NCI-H187 (cell line): Measurements from ENCODE around the gene CIART.
"Not testable (repeated sequence)": the region's sequence is repeated elsewhere in the genome, so short reads cannot be mapped to it uniquely, and the experiment has no call there.

Experiments used
- DNase-seq, 2 experiments: peaks; one replicate each; lab custom pipeline; 2025; lab: John Stamatoyannopoulos, UW

Gene CIART

DNA sequence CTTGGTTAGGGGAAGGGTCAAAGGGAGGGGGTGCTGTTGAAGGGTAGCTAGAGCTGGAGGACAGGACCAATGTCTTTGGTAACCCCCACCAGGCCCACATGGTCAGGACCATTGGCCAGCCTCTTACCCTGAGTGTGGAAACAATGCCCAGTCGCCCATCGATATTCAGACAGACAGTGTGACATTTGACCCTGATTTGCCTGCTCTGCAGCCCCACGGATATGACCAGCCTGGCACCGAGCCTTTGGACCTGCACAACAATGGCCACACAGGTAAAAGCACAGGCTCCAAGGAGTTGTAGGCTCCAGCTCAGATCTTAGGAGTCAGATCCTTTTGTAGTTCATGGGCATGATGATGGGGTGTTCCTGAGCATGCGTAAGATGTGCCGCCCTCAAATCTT lies 21.0 kb upstream of the CIART start:
- DNase-seq: no peak

DNA sequence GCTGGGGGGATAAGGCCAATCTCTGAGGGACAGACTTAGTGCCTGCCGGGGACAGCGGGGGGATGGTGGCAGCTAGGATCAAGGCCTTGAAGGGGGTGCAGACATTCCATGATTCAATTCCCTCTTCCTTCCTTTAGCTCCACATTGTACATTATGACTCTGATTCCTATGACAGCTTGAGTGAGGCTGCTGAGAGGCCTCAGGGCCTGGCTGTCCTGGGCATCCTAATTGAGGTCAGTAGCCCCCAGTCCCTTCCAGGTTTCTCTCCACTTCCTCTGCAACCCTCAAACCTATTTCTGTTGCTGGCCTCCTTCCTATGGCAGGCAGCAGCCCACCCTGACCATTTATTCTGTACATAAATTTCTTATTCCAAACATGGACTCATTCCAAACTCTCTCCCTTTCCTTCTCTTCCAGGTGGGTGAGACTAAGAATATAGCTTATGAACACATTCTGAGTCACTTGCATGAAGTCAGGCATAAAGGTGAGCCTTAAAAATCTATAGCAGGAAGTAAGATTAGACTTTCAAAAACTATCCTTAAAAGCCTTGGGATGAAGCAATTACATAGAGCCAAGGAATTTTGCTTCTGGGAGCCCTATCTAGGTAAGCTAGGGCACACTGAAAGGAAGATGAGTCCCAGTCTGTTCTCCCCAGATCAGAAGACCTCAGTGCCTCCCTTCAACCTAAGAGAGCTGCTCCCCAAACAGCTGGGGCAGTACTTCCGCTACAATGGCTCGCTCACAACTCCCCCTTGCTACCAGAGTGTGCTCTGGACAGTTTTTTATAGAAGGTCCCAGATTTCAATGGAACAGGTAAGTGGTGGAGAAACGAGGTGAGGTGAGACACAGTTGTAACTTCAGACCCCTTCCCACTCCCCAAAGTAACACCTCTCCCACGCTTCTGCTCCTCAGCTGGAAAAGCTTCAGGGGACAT lies 19.7 kb upstream of the CIART start:
- no peak for DNase-seq

DNA sequence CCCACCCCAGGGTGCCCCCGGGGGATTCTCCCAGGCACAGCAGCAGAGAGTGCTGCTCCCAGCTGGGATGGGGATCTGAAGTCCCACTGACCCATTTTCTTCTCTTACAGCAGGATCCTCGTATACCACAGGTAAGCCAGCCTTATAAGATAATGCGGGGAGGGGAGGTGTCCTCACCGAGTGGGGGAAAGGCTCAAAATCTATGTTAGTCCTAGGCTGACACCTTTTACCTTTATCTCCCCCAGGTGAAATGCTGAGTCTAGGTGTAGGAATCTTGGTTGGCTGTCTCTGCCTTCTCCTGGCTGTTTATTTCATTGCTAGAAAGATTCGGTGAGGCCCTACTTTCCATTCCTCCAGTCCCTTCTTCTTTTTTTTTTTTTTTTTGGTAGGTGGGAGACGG lies 18.8 kb upstream of the CIART start:
- no peak for DNase-seq

DNA sequence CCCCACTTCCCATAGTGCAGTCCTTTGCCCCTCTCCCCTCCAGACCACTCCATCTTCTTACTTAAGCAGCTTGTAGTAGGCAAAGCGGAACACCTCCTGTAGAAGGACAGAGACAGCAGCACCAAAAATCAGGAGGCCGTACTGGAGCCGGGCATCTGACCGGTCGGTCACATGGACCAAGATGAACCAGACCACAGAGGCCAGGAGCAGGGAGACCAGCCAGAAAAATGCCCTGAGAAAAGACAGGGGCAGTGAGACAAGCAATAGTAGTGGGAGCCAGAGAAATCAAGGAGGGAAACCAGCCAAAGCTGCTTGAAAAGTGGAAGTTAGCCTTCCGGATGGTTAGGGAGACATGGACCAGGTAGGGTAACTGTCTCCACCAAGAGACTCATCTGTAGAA lies 14.5 kb upstream of the CIART start:
- DNase-seq: no peak

DNA sequence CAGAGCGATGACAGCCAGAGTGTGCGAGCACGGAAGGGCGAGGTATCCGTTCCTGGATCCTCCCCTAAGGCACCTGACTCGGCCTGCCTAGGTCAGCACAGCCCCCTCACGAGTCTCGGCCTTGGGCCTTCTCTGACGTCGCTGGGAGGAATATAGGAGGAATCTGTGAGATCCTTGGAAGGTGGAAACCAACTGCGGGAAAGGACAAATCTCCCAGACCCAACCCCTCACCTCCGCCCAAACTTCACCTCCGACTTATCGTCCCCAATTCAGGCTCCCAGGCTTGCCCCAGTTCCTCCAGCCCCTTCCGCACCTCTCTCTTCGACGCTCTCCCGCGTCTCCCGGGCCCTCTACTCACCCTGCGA lies 14.0 kb upstream of the CIART start:
- DNase-seq: no peak

DNA sequence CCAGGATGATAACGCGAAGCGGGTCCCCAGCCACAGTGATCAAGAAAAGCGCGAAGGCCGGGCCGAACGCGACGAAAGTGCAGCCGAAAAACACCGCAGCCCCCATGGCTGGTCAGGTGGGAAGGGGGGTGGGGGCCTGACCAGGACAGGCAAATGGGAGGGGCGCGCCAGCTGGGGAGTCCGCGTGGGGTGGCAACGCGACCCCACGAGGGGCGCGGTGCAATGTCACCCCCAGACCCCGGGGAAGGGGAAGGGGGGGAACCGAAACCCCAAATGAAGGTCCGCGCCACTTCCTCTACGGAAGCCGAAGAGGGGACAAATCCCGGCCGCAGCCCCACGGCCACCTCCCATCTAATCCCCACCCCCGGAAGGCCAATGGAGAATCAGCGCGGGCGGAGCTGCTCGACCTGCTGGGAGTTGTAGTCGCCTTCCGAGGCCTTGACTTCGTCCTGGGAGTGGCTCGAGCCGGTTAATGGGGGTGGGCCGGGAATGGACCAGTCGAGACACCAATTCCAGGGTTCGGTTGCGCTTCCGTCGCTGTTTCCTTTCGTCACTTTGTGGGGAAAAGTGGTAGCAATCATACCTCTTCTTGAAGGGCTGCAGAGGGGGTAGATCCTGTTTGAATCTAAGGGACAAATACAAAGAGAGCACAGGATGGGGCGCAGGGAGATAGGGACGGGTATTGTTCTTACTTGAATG lies 13.5 kb upstream of the CIART start, which contains the start of gene APH1A:
Gene APH1A, minus strand, starts transcription at position 312 of the 699 bp plus-strand sequence. Its CDS starts 206 bp downstream, at position 106.
- peak; percentile 96 to 98 for DNase-seq

DNA sequence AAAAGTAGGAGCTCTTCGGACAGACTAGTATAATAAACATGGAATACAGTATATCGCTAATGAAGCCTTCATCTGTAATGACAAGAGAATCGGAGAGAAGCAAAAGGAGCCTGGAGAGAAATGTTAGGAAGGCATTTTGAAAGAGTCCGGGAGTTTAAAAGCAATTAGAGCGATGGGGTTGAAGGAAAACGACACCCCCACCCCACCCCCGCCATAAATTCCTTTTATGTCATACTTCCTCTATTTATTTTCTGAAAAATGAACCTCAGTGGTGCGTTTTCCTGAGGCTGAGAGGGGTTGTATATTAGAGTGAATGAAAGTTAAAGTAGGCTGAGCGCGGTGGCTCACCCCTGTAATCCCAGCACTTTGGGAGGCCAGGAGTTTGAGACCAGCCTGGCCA lies 12.9 kb upstream of the CIART start:
- DNase-seq: no peak

DNA sequence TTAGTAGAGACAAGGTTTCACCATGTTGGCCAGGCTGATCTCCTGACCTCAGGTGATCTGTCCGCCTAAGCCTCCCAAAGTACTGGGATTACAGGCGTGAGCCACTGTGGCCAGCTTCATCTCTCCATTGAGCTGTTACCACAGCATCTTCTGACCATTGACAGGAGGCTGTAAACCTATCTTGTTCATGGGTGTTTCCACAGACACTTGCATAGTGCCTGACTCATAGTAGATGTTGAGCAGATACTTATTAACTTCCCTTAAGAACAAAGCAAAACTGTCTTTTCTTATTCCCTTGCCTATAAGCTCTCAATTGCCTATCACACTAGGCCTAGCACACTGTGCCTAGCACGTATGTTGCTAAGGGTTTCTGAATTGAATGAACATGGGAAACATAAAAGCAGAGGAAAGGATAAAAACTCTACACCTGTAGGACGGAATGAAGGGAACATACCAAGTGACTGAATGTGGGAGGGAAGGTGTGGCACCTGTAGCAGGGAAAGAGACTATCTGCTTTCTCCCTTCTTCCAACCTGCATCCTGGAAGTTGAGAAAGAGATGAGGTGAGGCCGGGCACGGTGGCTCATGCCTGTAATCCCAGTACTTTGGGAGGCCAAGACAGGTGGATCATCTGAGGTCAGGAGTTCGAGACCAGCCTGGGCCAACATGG lies 10.9 kb upstream of the CIART start:
- no peak for DNase-seq

DNA sequence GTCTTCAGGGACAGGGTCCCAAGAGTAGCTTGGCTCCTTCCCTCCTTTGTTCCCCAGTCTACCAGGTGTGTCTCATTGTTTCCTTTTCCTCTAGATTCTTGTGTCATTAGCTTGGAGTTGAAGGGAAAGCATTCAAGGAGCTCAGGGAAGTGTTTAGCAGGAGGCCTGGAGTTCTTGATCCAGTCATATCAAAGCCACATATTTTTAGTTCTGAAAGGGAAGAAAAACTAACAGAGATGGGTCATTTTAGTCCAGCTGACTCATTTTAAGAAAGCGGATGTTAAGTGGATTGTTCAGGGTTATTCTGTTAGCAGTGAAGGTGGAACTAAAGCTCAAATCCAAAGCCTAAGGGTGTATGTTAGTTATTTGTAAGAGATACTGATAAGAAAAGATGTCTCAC lies 9.0 kb upstream of the CIART start:
- no peak for DNase-seq

DNA sequence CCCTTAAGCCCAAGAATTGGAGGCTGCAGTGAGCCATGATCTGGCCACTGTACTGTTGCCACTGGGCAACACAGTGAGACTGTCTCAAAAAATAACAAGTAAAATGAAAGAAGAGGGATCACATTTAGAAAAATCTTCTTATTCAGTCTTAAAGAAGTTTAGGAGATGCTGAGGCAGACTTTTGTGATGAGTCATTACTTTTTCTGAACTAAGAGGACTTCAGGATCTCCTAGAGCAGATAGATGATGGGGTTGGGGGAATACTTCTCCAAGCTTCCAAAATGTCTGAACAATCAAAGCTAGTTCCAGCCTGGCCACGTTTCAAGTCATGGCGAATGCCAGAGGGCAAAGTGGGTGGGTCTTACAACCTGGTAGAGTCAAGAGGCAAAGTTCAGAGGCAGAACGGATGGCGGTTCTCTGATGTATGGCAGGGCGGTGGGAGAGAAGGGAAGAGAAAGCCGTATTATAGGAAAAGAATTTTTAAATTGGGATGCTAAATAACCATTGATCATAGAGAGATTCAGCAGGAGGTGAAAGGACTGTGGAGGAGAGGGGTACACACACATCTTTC lies 2.1 kb upstream of the CIART start:
- DNase-seq: no peak

DNA sequence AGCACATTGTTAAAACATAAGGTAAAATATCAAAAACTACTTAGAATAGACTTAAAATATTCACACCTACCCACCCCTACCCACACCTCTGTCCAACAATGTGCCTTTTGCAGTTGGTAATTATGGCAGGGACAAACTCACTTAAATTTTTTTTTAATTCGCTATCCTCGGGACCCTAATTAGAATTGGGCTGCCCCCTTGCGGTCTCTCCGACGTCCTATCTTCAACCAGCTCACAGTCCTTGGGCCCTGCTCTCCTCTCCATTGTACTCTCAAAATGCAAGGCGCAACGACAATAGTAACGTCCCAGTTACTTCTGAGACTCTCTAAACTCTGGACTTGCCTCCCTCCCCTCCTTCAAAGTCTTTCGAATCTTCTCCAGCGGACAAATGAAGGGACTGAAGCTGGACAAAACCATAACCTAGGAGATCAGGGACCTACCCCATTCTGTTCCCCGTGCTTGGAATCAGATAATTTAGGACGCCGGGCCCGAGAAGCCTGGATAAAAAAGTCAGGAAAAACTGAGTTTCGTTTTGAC lies 1.1 kb upstream of the CIART start:
- peak; percentile 67 to 79 for DNase-seq

DNA sequence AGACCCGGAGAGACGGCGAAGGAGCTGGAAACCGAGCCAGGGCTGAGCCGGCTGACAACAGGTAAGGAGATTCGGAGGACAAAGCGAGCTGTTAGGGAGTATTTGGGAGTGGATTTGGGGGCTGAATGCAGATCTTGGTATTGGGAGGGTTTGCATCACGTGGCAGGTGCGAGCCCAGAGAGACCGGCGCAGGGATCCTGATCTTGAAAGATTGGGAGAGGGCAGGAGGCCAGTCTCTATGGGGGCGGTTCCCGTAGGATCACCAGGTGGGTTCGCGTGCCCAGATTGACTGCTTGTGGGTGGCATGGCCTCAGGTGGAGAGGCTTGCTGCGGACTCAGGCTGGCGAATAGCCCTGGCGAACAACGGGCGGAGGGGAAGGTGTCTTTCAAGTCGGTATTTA lies 204 bp downstream of the CIART start:
- DNase-seq: no peak

DNA sequence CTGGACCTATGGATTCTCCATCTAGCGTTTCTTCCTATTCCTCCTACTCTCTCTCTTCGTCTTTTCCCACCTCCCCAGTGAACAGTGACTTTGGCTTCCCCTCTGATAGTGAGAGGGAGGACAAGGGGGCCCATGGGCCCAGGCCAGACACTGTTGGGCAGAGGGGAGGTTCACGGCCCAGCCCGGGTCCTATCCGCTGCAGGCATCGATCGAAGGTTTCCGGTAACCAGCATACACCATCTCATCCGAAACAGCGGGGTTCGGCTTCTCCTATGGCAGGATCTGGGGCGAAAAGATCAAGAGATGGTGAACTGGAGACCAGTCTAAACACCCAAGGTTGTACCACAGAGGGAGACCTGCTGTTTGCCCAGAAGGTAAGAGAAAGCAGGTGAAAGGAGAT lies 906 bp downstream of the CIART start:
- DNase-seq: no peak

DNA sequence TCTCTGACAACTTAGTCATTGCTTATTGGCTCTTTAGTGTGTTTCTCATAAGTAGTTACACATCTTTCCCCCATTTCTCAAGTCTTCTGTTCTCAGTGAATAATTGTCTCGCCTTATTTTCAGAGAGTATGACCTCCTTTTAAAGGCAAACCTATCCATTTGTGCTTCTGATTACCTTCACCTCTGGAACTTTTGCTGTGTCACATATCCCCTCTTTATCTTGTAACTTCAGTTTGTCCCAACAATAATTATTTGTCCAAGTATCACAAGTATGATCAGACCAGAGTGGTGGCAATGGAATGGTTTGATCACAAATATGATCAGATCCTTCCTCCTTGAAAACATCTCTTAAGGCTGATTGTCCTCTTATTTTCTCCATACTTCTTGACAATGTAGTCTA lies 6.0 kb downstream of the CIART start:
- DNase-seq: no peak

DNA sequence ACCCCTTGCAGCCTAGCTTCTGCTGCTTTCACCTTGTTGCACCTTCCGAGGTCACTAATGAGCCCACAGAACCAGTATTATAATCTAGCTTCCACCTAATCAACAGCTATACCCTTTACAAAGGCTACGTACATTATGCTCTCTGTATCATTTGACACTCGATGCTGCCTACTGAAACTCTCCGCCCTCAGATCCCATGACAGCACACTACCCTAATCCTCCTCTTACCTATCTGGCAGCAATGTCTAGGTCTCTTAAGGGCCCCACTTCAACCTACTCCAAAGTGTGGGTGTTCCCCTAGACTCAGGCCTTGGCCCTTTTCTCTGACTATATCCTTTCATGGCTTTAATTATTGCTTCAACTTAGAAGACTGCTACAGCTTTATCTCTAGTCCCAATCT lies 6.5 kb downstream of the CIART start:
- DNase-seq: no peak

DNA sequence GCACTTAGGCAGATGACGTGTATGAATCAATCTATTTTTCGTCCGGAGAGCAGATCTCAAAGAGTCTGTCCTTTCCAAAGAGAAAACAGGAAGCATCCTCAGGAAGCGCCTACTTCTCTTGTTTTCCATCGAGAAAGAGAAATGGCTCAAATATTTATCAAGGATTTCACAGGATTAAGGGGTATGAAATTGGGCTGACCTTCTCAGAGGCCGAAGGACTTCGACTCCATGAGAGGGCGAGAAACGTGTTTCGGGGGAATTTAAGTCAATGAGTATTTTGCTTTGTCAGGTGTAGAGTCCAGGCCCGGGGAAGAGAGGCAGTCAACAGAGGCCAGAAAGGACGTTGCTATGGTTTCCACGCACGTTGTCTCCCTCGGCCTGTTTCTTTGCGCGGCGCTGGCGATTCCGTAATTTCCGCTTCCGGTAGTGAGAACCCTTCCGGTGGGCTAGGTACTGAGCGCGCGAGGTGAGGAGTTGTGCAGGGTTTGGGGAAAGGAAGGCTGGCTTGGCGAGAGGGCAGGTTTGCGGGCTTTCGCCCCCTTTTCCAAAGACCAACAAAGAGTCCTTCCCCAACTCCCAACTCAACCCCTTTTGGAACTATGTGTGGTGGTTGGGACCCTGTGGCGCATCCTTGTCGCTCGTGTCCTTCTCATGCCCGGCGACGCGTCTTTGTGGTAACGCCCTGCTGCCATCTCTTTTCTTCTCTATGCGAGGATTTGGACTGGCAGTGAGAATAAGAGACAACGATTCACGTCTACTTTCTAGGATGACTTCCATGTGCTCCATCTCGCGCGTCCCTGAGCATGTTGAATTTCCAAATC lies 11.3 kb downstream of the CIART start, which contains the start of gene MRPS21:
Gene MRPS21, plus strand, starts transcription at position 429 of the 821 bp plus-strand sequence. CDS start 506 bp downstream, outside the sequence.
- peak; percentile 90 to 93 for DNase-seq

DNA sequence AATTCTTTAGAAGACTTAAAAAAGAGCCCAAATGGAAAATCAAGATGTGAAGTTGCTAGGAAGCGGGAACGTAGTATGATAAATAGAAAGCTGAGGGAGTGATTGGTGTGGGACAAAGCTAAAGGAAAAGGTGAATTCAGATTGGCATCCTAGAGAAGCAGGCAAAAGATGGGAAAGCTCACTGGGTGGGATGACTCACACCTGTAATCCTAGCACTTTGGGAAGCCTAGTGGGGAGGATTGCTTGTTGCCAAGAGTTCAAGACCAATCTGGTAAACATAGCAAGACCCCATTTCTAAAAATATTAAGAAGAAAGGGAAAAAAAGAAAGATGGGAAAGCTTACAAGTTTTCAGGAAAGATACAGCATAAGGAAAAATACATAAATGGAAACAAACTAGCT lies 13.1 kb downstream of the CIART start:
- no peak for DNase-seq

DNA sequence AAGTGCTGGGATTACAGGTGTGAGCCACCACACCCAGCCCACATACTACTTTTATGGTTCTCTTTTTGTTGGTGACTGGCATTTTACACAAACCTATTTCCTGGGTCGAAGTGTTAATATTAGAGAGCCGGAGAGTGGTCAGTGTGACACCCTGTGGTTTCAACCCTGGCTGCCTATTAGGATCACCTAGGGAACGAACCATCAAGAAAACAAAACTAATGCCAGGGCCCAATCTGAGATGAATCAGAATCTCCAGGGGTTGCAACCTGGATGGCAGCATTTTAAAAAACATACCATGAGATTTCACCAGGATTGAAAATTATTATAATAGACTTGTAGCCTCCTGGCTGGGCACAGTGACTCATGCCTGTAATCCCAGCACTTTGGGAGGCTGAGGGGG lies 17.4 kb downstream of the CIART start:
- no peak for DNase-seq

DNA sequence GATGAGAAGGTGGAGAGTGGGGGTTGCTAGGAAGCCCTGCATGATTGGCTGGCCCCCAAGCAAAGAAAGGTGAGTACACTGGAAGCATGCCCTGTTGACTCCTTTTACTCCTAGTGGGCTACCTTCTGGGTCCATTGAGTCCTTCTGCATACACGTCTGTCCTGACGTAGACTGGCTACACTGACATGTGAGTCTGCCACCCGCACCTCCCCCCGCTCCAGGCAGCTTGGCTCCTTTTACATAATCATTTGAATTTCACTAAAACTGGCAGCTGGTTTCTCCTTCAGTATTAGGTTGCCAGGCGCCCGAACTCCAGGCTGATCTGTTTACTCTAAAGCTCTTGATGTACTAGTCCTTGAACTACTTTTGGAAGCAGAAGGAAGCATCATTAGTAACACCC lies 20.0 kb downstream of the CIART start:
- no peak for DNase-seq

DNA sequence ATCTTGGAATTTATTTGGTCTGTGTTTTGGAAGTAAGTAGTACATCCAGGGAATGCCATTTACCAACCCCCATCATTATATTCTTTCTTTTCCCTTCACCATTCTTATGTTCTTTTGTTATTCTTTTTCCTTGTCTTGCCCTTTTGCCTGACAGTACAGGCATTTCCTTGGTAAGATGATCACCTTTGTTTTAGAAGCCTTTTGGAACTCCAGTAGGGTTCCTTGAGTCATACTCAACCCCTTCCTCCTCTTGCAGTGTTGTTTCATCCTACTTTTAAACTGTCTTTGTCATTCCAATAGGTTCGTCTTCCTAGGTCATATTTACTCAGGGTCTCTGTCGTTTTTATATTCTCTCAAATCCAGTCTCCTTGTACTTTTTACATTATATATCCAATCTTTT lies 20.5 kb downstream of the CIART start:
- DNase-seq: no peak

DNA sequence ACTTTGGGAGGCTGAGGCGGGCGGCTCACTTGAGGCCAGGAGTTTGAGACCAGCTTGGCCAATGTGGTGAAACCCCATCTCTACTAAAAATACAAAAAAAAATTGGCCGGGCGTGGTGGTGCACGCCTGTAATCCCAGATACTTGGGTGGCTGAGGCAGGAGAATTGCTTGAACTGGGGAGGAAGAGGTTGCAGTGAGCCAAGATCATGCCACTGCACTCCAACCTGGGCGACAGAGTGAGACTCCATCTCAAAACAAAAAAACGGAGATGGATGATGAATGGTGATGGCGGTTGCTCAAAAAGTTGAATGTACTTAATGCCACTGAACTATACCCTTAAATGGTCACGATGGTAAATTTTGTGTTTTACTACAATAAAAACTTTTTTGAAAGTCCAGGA lies 26.2 kb downstream of the CIART start:
- DNase-seq: not testable (repeated sequence)
